NCI-H1436 (cell line): ENCODE results near the gene RC3H1.
A peak's percentile ranks its signal among the peaks of the same experiment; 100 is the strongest.
"Not testable (repeated sequence)": the region's sequence is repeated elsewhere in the genome, so short reads cannot be mapped to it uniquely, and the experiment has no call there.

Experiments used
- DNase-seq: peaks from one replicate; lab custom pipeline; 2025; lab: John Stamatoyannopoulos, UW

RC3H1 gene, protein sequence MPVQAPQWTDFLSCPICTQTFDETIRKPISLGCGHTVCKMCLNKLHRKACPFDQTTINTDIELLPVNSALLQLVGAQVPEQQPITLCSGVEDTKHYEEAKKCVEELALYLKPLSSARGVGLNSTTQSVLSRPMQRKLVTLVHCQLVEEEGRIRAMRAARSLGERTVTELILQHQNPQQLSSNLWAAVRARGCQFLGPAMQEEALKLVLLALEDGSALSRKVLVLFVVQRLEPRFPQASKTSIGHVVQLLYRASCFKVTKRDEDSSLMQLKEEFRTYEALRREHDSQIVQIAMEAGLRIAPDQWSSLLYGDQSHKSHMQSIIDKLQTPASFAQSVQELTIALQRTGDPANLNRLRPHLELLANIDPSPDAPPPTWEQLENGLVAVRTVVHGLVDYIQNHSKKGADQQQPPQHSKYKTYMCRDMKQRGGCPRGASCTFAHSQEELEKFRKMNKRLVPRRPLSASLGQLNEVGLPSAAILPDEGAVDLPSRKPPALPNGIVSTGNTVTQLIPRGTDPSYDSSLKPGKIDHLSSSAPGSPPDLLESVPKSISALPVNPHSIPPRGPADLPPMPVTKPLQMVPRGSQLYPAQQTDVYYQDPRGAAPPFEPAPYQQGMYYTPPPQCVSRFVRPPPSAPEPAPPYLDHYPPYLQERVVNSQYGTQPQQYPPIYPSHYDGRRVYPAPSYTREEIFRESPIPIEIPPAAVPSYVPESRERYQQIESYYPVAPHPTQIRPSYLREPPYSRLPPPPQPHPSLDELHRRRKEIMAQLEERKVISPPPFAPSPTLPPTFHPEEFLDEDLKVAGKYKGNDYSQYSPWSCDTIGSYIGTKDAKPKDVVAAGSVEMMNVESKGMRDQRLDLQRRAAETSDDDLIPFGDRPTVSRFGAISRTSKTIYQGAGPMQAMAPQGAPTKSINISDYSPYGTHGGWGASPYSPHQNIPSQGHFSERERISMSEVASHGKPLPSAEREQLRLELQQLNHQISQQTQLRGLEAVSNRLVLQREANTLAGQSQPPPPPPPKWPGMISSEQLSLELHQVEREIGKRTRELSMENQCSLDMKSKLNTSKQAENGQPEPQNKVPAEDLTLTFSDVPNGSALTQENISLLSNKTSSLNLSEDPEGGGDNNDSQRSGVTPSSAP

GRCh38 chr1:174022080-174022975, at the start of gene RC3H1:
Gene RC3H1, minus strand, starts transcription at chr1:174022357. Its CDS starts 29,372 bp downstream, at chr1:173992985.
- peak; percentile 82 for DNase-seq

DNA sequence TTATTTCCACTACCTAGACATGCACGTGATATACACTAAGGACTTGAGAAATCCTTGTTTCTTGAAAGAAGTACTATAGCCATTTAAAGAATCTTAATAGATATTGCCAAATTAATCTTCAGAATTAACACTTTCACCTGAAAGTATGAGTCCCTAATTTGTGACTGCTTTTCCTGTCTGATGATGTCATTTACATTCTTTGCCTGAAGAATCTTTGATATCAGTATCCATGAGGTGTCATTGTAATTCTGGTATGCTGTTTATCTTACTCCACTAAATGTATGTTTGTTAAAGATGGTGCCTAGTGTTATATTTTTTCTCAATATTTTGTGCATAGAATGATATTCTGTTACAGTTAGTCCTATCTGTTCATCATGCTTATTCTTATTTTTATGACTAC, 48.5 kb upstream of the RC3H1 start:
- no peak for DNase-seq

DNA sequence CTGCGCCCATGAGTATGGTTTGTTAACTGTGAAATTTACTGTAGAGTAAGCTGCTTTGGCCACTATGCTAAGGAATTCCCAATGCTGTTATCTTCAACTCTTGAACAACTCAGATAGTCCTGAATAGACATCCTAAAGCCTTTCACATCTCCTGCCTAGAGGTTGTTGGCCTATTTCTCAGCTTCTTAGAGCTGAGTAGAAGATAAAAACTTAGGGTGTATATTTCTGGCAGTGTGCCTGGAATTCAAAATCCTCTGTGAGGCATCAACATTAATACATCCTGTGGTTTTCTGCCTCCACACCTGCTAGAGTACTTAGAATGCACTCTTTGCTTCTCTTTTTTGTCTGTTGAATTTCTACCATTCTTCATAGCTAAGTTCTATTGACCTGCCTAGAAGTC, 45.8 kb upstream of the RC3H1 start:
- DNase-seq = no peak

GRCh38 chr1:174060090-174060489, 37.9 kb upstream of the RC3H1 start:
- DNase-seq = no peak

GRCh38 chr1:174058624-174059023, 36.5 kb upstream of the RC3H1 start:
- no peak for DNase-seq

GRCh38 chr1:174056609-174057008, 34.5 kb upstream of the RC3H1 start:
- not testable (repeated sequence) for DNase-seq

GRCh38 chr1:174055797-174056196, 33.6 kb upstream of the RC3H1 start:
- not testable (repeated sequence) for DNase-seq

- DNase-seq = no peak
Observed at GRCh38 chr1:174053826-174054225, 31.7 kb upstream of the RC3H1 start.

GRCh38 chr1:174052621-174053020, 30.5 kb upstream of the RC3H1 start:
- DNase-seq = no peak

DNA sequence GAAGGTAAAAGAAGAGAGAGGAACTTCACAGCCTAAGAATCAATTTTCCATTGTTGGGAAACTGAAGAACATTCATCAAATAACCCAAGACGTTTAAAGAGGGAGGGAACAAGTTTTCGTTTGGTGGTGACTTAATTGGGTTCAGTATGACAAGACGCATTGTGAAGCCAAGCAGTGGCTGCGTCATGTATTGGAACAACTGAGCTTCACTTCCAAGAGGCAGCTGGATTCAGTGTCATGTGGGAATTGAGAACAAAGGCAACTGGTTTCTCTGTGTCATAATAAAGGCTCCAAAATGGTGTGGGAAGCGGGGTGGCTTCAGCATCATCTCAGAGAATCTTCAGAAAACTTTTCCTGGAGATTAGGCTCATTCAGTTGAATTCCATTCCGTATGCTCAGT, 29.8 kb upstream of the RC3H1 start:
- no peak for DNase-seq

- DNase-seq = no peak
Observed at GRCh38 chr1:174049514-174049913, 27.4 kb upstream of the RC3H1 start.

- peak; percentile 3 for DNase-seq
Observed at GRCh38 chr1:174044418-174045222, 22.5 kb upstream of the RC3H1 start.

DNA sequence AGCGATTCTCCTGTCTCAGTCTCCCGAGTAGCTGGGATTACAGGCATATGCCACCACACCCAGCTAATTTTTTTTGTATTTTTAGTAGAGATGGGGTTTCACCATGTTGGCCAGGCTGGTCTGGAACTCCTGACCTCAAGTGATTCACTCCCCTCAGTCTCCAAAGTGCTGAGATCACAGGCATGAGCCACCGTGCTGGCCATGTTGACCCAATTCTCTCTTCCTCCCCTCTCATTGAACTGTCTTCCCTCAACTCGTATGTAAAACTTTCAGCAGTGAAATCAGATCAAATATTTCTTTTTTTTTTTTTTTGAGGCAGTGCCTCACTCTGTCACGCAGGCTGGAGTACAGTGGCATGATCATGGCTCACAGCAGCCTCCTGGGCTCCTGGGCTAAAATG, 20.4 kb upstream of the RC3H1 start:
- DNase-seq = not testable (repeated sequence)

DNA sequence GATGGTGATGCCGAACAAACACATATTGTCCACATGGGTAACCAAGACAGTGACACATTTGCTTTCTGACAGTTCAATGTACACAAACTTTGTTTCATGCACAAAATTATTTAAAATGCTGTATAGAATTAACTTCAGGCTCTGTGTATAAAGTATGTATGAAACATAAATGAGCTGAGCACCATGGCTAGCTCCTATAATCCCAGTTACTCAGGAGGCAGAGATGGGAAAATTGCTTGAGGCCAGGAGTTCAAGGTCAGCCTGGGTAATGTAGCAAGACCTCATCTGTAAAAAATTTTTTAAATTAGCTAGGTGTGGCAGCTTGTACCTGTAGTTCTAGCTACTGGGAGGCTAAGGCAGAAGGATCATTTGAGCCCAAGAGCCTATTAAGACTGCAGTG, 19.2 kb upstream of the RC3H1 start:
- DNase-seq = no peak

GRCh38 chr1:174040387-174040786, 18.2 kb upstream of the RC3H1 start:
- DNase-seq = peak; percentile 59

- DNase-seq = no peak
Observed at GRCh38 chr1:174039027-174039426, 16.9 kb upstream of the RC3H1 start.

DNA sequence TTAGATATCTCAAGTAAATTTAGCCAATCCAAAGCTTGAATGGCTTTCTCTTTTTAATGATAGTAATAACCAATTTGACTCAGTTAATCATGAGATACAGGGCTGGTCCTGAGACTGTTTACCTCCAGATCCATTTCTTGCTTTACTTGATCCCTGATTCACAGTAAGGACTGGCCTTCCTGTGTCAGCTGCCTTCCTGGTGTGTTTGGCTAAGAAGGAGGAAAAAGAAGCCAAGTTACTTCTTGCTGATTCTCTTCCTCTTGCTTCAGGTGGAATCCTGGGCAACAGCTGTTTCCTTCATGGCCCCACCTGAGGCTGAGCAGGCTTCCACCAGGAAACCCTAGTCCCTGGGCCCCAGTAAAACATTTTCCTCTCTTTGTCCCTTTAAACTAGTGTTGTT, 14.6 kb upstream of the RC3H1 start:
- no peak for DNase-seq

GRCh38 chr1:174036204-174036603, 14.0 kb upstream of the RC3H1 start:
- DNase-seq = no peak

GRCh38 chr1:174032671-174033222, 10.6 kb upstream of the RC3H1 start:
- DNase-seq = no peak

DNA sequence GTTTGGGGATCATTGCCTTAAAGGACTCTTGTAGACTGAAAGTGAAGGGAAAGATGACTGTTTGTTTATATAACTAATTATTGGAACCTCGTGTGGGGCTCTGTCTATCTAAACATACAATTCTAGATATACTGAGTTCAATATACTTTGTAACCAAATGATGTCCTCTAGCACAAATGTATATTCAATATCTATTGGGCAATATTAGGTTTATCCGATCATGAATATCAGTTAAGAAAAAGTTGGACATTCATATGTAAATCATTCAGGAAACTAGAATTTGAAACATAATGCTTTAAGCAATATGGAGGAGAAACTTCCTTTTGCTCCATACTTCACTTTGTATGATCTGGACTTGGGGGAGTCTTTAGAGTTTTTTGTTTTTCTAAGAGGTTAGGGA, 8.9 kb upstream of the RC3H1 start:
- no peak for DNase-seq
